RPMI8226 (cell line): ENCODE results near the gene LTO1.
A peak's percentile ranks its signal among the peaks of the same experiment; 100 is the strongest.

Experiments
- DNase-seq: peaks from one replicate; pipeline ENCODE4 v3.0.0-alpha.2; 2015

The LTO1 gene

GRCh38 chr11:69674886-69675714, at the start of gene LTO1:
TSS of gene LTO1 (minus strand) at chr11:69675353. CDS start at chr11:69675239, 114 bp downstream.
- peak; percentile 97 for DNase-seq

GRCh38 chr11:69721745-69722144, 46.6 kb upstream of the LTO1 start:
- DNase-seq = peak; percentile 79

GRCh38 chr11:69721106-69721505, 46.0 kb upstream of the LTO1 start:
- no peak for DNase-seq

GRCh38 chr11:69718912-69719311, 43.8 kb upstream of the LTO1 start:
- DNase-seq = no peak

- DNase-seq = peak; percentile 72
Measured at GRCh38 chr11:69718147-69718546, 43.0 kb upstream of the LTO1 start.

- no peak for DNase-seq
Measured at GRCh38 chr11:69716891-69717747, 42.0 kb upstream of the LTO1 start.

GRCh38 chr11:69716099-69716498, 40.9 kb upstream of the LTO1 start:
- no peak for DNase-seq

- no peak for DNase-seq
Measured at GRCh38 chr11:69715446-69715845, 40.3 kb upstream of the LTO1 start.

- DNase-seq = peak; percentile 56
Measured at GRCh38 chr11:69711822-69712801, 37.0 kb upstream of the LTO1 start.

GRCh38 chr11:69708736-69709401, 33.7 kb upstream of the LTO1 start:
- DNase-seq = no peak

GRCh38 chr11:69707176-69707575, 32.0 kb upstream of the LTO1 start:
- DNase-seq = peak; percentile 89

GRCh38 chr11:69705901-69706787, 31.0 kb upstream of the LTO1 start:
- peak; percentile 60 for DNase-seq

GRCh38 chr11:69705351-69705811, 30.2 kb upstream of the LTO1 start:
- no peak for DNase-seq

- peak; percentile 49 for DNase-seq
Measured at GRCh38 chr11:69704508-69705253, 29.5 kb upstream of the LTO1 start.

GRCh38 chr11:69703768-69704507, 28.8 kb upstream of the LTO1 start, which contains the start of gene FGF19:
TSS of gene FGF19 (minus strand) at chr11:69704022. CDS start at chr11:69703876, 146 bp downstream.
- DNase-seq = peak; percentile 49

GRCh38 chr11:69703453-69703767, 28.3 kb upstream of the LTO1 start:
- no peak for DNase-seq

GRCh38 chr11:69702769-69703452, 27.8 kb upstream of the LTO1 start:
- no peak for DNase-seq

- no peak for DNase-seq
Measured at GRCh38 chr11:69702239-69702691, 27.1 kb upstream of the LTO1 start.
